ENCODE measurements around the gene CTU2. TPM values are rescaled to one million over a fixed set of nuclear protein-coding genes. Genes with fewer than 3 reads are reported as not detected.

Gene CTU2
- total RNA-seq, 4 donors from 2014 or later, result 9.4 to 9.9 (median 9.5) TPM

- intact Hi-C loops (cut with DNase I; ENCODE audit: low total_unique reads), result no loop called here
- DNase-seq (ENCODE audit: low spot score in 2 of 2), result no peak
- WGBS, 2 donors, result 82 to 88% methylated on average over 12 to 15 of the region's 15 CpGs
- TF ChIP-seq POLR2A (IDR thresholded peaks at IDR 0.05) (no peak), CTCF (IDR thresholded peaks at IDR 0.05) (no peak)
- H3K4me3 ChIP-seq (ENCODE audit: low read depth, poor library complexity, severe bottlenecking), result no peak overlapping the region
Measured at GRCh38 chr16:88731699-88732098, 25.4 kb downstream of the CTU2 start.

- 72 to 76% methylated on average over 26 to 29 of the region's 30 CpGs for WGBS, 2 donors
- no peak for TF ChIP-seq POLR2A (IDR thresholded peaks at IDR 0.05)
- no peak for TF ChIP-seq CTCF (IDR thresholded peaks at IDR 0.05)
- DNase-seq (ENCODE audit: low spot score in 2 of 2), result no peak
- intact Hi-C loops (cut with DNase I; ENCODE audit: low total_unique reads), result no loop called here
- H3K4me3 ChIP-seq (ENCODE audit: low read depth, poor library complexity, severe bottlenecking), result no peak overlapping the region
Measured at GRCh38 chr16:88732172-88732960, 26.1 kb downstream of the CTU2 start.

- DNase-seq (ENCODE audit: low spot score in 2 of 2), result no peak
- TF ChIP-seq POLR2A (IDR thresholded peaks at IDR 0.05) (no peak), CTCF (IDR thresholded peaks at IDR 0.05) (no peak)
- no peak overlapping the region for H3K4me3 ChIP-seq (ENCODE audit: low read depth, poor library complexity, severe bottlenecking)
- WGBS, 2 donors, result 88 to 94% methylated on average over 12 of the region's 13 CpGs
- intact Hi-C loops (cut with DNase I; ENCODE audit: low total_unique reads), result no loop called here
Measured at GRCh38 chr16:88732961-88733294, 26.6 kb downstream of the CTU2 start.

GRCh38 chr16:88733630-88734360, 27.5 kb downstream of the CTU2 start:
- intact Hi-C loops (cut with DNase I; ENCODE audit: low total_unique reads), result no loop called here
- DNase-seq (ENCODE audit: low spot score in 2 of 2), result no peak
- H3K4me3 ChIP-seq (ENCODE audit: low read depth, poor library complexity, severe bottlenecking), result no peak overlapping the region
- WGBS, 2 donors, result 88 to 89% methylated on average over 27 of the region's 27 CpGs
- TF ChIP-seq CTCF (IDR thresholded peaks at IDR 0.05), result no peak
- no peak for TF ChIP-seq POLR2A (IDR thresholded peaks at IDR 0.05)

- TF ChIP-seq CTCF (IDR thresholded peaks at IDR 0.05) (no peak), POLR2A (IDR thresholded peaks at IDR 0.05) (no peak)
- H3K4me3 ChIP-seq (ENCODE audit: low read depth, poor library complexity, severe bottlenecking), result no peak overlapping the region
- intact Hi-C loops (cut with DNase I; ENCODE audit: low total_unique reads), result no loop called here
- DNase-seq (ENCODE audit: low spot score in 2 of 2), result no peak
- 77 to 90% methylated on average over 13 to 16 of the region's 23 CpGs for WGBS, 2 donors
Measured at GRCh38 chr16:88734361-88734728, 28.0 kb downstream of the CTU2 start.
